Daoy (cell line): Measurements from ENCODE around the gene RAB11FIP4. TPM values are rescaled to one million over a fixed set of nuclear protein-coding genes. Genes with fewer than 3 reads are reported as not detected.

ENCODE experiments used
- DNase-seq: peaks from one replicate; pipeline ENCODE4 v3.0.0-alpha.2; 2015; ENCODE audit warnings: low read depth
- total RNA-seq: library from RNA; depleted of rRNA; stranded (reverse); fragments of >200 nt; shearing (Covaris generic); gene quantifications from 2 replicates; pipeline ENCODE4 v1.2.3, GENCODE V29; 2014

RAB11FIP4 gene
- total RNA-seq, 1 experiment from 2014 or later, result 5.5 TPM

GRCh38 chr17:31497431-31497830, 106.0 kb downstream of the RAB11FIP4 start:
- DNase-seq, result no peak

- DNase-seq, result no peak
Observed at GRCh38 chr17:31497994-31498826, 106.7 kb downstream of the RAB11FIP4 start.

GRCh38 chr17:31499771-31500554, 108.5 kb downstream of the RAB11FIP4 start:
- DNase-seq, result peak; percentile 77

- no peak for DNase-seq
Observed at GRCh38 chr17:31506517-31506916, 115.0 kb downstream of the RAB11FIP4 start.

- no peak for DNase-seq
Observed at GRCh38 chr17:31508288-31509094, 117.0 kb downstream of the RAB11FIP4 start.

- DNase-seq, result no peak
Observed at GRCh38 chr17:31509095-31509804, 117.8 kb downstream of the RAB11FIP4 start.

- DNase-seq, result no peak
Observed at GRCh38 chr17:31509805-31510177, 118.3 kb downstream of the RAB11FIP4 start.

GRCh38 chr17:31510308-31511194, 119.1 kb downstream of the RAB11FIP4 start:
- no peak for DNase-seq

GRCh38 chr17:31511195-31511578, 119.7 kb downstream of the RAB11FIP4 start:
- no peak for DNase-seq

- DNase-seq, result no peak
Observed at GRCh38 chr17:31511580-31511979, 120.1 kb downstream of the RAB11FIP4 start.

- no peak for DNase-seq
Observed at GRCh38 chr17:31512104-31512740, 120.7 kb downstream of the RAB11FIP4 start.

GRCh38 chr17:31512796-31513195, 121.3 kb downstream of the RAB11FIP4 start:
- no peak for DNase-seq

GRCh38 chr17:31513731-31514427, 122.4 kb downstream of the RAB11FIP4 start:
- no peak for DNase-seq

- no peak for DNase-seq
Observed at GRCh38 chr17:31515267-31515666, 123.8 kb downstream of the RAB11FIP4 start.

- DNase-seq, result no peak
Observed at GRCh38 chr17:31517524-31517923, 126.0 kb downstream of the RAB11FIP4 start.

- no peak for DNase-seq
Observed at GRCh38 chr17:31518478-31518877, 127.0 kb downstream of the RAB11FIP4 start.

GRCh38 chr17:31521632-31522283, 130.3 kb downstream of the RAB11FIP4 start:
- no peak for DNase-seq

- DNase-seq, result no peak
Observed at GRCh38 chr17:31522284-31522931, 130.9 kb downstream of the RAB11FIP4 start.
